Chondrocyte (in vitro differentiated cells): Measurements from ENCODE around the gene PLCB2. TPM values are rescaled to one million over a fixed set of nuclear protein-coding genes. Genes with fewer than 3 reads are reported as not detected.

Source experiments
- DNase-seq: peaks from one replicate; pipeline ENCODE4 v3.0.0; 2021; ENCODE audit warnings: mixed read lengths, low spot score
- H3K27ac Mint-ChIP-seq: one replicate; pipeline ENCODE4 v1.8.0; 2021; ENCODE audit warnings: mild to moderate bottlenecking, moderate library complexity, mixed read lengths; ENCODE audit not compliant: unreplicated experiment
- H3K27me3 Mint-ChIP-seq: 2 replicates; pipeline ENCODE4 v1.8.0; 2021; ENCODE audit warnings: low read depth, mixed read lengths
- H3K36me3 Mint-ChIP-seq: 2 replicates; pipeline ENCODE4 v1.8.0; 2021; ENCODE audit warnings: low read depth, mixed read lengths
- H3K4me1 Mint-ChIP-seq: 2 replicates; pipeline ENCODE4 v1.8.0; 2021; ENCODE audit warnings: low read depth, mild to moderate bottlenecking, mixed read lengths
- H3K4me3 Mint-ChIP-seq: one replicate; pipeline ENCODE4 v1.8.0; 2021; ENCODE audit warnings: mild to moderate bottlenecking, moderate library complexity, mixed read lengths; ENCODE audit not compliant: unreplicated experiment
- H3K9me3 Mint-ChIP-seq: 2 replicates; pipeline ENCODE4 v1.8.0; 2021; ENCODE audit warnings: low read depth, mixed read lengths
- CTCF ChIP-seq: fragments of 200-600 bp; sonication (generic); IDR thresholded peaks from 2 replicates; pipeline ENCODE4 v1.5.0; 2021; ENCODE audit warnings: antibody characterized with exemption, mild to moderate bottlenecking, moderate library complexity
- total RNA-seq: library from RNA; stranded (reverse); gene quantifications from 3 replicates; pipeline ENCODE4 v1.2.1, GENCODE V29; 2021

Gene PLCB2
- total RNA-seq, 1 donor from 2014 or later = 2.8 TPM

GRCh38 chr15:40335938-40336743 lies 28.4 kb upstream of the PLCB2 start:
- Mint-ChIP-seq H3K27ac (peak overlapping the region; percentile 95), H3K4me1 (peaks cover 95% of the 10 kb centered on the region), H3K27me3 (no peaks in the 10 kb centered on the region), H3K9me3 (no peaks in the 10 kb centered on the region), H3K36me3 (peaks cover 3% of the 10 kb centered on the region), H3K4me3 (peak overlapping the region; percentile 19)
- TF ChIP-seq CTCF = no peak
- no peak for DNase-seq

GRCh38 chr15:40334941-40335795 lies 27.4 kb upstream of the PLCB2 start:
- no peak for TF ChIP-seq CTCF
- peaks cover 5% of the 10 kb centered on the region for H3K36me3 Mint-ChIP-seq
- H3K27ac Mint-ChIP-seq = peak overlapping the region; percentile 95
- H3K4me1 Mint-ChIP-seq = peaks cover 95% of the 10 kb centered on the region
- no peak for DNase-seq
- no peak overlapping the region for H3K4me3 Mint-ChIP-seq
- H3K9me3 Mint-ChIP-seq = no peaks in the 10 kb centered on the region
- no peaks in the 10 kb centered on the region for H3K27me3 Mint-ChIP-seq

GRCh38 chr15:40334541-40334940 lies 26.8 kb upstream of the PLCB2 start:
- Mint-ChIP-seq H3K27ac (peak overlapping the region; percentile 87), H3K4me3 (no peak overlapping the region), H3K36me3 (peaks cover 5% of the 10 kb centered on the region), H3K9me3 (no peaks in the 10 kb centered on the region), H3K27me3 (no peaks in the 10 kb centered on the region), H3K4me1 (peaks cover 95% of the 10 kb centered on the region)
- no peak for DNase-seq
- no peak for TF ChIP-seq CTCF

- Mint-ChIP-seq H3K27ac (peak overlapping the region; percentile 87), H3K36me3 (peaks cover 5% of the 10 kb centered on the region), H3K4me3 (no peak overlapping the region), H3K27me3 (no peaks in the 10 kb centered on the region), H3K4me1 (peaks cover 95% of the 10 kb centered on the region), H3K9me3 (no peaks in the 10 kb centered on the region)
- peak; percentile 90 for DNase-seq
- no peak for TF ChIP-seq CTCF
Observed at GRCh38 chr15:40333922-40334492, 26.3 kb upstream of the PLCB2 start.
